NCI-H2107 treated with DMSO at 0.1 percent for 48 hours (cell line): ENCODE data around the gene SRC.

Experiments
- DNase-seq: peaks from one replicate; lab custom pipeline; 2025; ENCODE audit not compliant: unreplicated experiment; lab: John Stamatoyannopoulos, UW

Gene SRC

GRCh38 chr20:37393863-37394542, 48.1 kb downstream of the SRC start:
- DNase-seq = no peak

- DNase-seq = no peak
Observed at GRCh38 chr20:37394543-37395409, 48.8 kb downstream of the SRC start.

GRCh38 chr20:37395410-37395797, 49.5 kb downstream of the SRC start:
- no peak for DNase-seq

GRCh38 chr20:37395921-37396415, 50.0 kb downstream of the SRC start:
- peak; percentile 76 for DNase-seq

- peak; percentile 77 for DNase-seq
Observed at GRCh38 chr20:37396416-37397075, 50.6 kb downstream of the SRC start.

- DNase-seq = no peak
Observed at GRCh38 chr20:37397076-37397953, 51.4 kb downstream of the SRC start.

GRCh38 chr20:37397954-37398749, 52.2 kb downstream of the SRC start:
- no peak for DNase-seq

- no peak for DNase-seq
Observed at GRCh38 chr20:37398750-37399621, 53.0 kb downstream of the SRC start.

- no peak for DNase-seq
Observed at GRCh38 chr20:37401282-37401929, 55.5 kb downstream of the SRC start.

- no peak for DNase-seq
Observed at GRCh38 chr20:37401930-37402675, 56.2 kb downstream of the SRC start.

- no peak for DNase-seq
Observed at GRCh38 chr20:37403107-37404033, 57.4 kb downstream of the SRC start.

GRCh38 chr20:37404461-37404890, 58.5 kb downstream of the SRC start:
- DNase-seq = no peak

GRCh38 chr20:37405351-37405897, 59.5 kb downstream of the SRC start:
- DNase-seq = no peak

- no peak for DNase-seq
Observed at GRCh38 chr20:37406010-37406998, 60.4 kb downstream of the SRC start.

- no peak for DNase-seq
Observed at GRCh38 chr20:37407019-37407566, 61.2 kb downstream of the SRC start.
